Measurements from ENCODE around the gene CDK9.

The CDK9 gene

GRCh38 chr9:127805620-127806019 is 19.8 kb downstream of the CDK9 start:
- DNase-seq, result peak; percentile 37

- DNase-seq, result no peak
Observed at GRCh38 chr9:127806871-127807270, 21.0 kb downstream of the CDK9 start.

GRCh38 chr9:127808347-127809001 is 22.6 kb downstream of the CDK9 start:
- no peak for DNase-seq

GRCh38 chr9:127809002-127809539 is 23.2 kb downstream of the CDK9 start:
- DNase-seq, result no peak

- DNase-seq, result no peak
Observed at GRCh38 chr9:127809540-127810377, 23.9 kb downstream of the CDK9 start.

GRCh38 chr9:127810378-127811187 is 24.7 kb downstream of the CDK9 start:
- no peak for DNase-seq

- DNase-seq, result no peak
Observed at GRCh38 chr9:127812011-127812410, 26.2 kb downstream of the CDK9 start.

GRCh38 chr9:127812936-127813675 is 27.3 kb downstream of the CDK9 start:
- DNase-seq, result no peak

GRCh38 chr9:127813686-127814226 is 27.9 kb downstream of the CDK9 start:
- no peak for DNase-seq

- no peak for DNase-seq
Observed at GRCh38 chr9:127814619-127815511, 29.0 kb downstream of the CDK9 start.

GRCh38 chr9:127815512-127816361 is 29.9 kb downstream of the CDK9 start:
- DNase-seq, result no peak

GRCh38 chr9:127816362-127816725 is 30.5 kb downstream of the CDK9 start:
- DNase-seq, result no peak

GRCh38 chr9:127816728-127817127 is 30.9 kb downstream of the CDK9 start:
- DNase-seq, result no peak

GRCh38 chr9:127817881-127818434 is 32.1 kb downstream of the CDK9 start:
- no peak for DNase-seq

GRCh38 chr9:127818574-127818973 is 32.7 kb downstream of the CDK9 start:
- no peak for DNase-seq

GRCh38 chr9:127822108-127822507 is 36.3 kb downstream of the CDK9 start:
- no peak for DNase-seq

GRCh38 chr9:127825319-127826051 is 39.7 kb downstream of the CDK9 start:
- DNase-seq, result no peak

- no peak for DNase-seq
Observed at GRCh38 chr9:127826253-127826913, 40.5 kb downstream of the CDK9 start.
